Stimulated activated naive B cell treated with anti-CD40 and anti-IgM and Interleukin-4, amounts not matched to agents 10 μg/mL and 1 μg/mL and 100 μg/mL, for 72 hours (primary cell): ENCODE measurements around the gene F7.

Experiments
- ATAC-seq, 2 donors: fragments of 150-1000 bp; cut with Tn5 transposase; replicated peaks; 2 replicates each; pipeline ENCODE4 v1.10.0; 2021; ENCODE audit warnings: moderate library complexity in 1 of 2
- DNase-seq: peaks from one replicate; pipeline ENCODE4 v3.0.0; 2021
- H3K27ac Mint-ChIP-seq: one replicate; pipeline ENCODE4 v1.8.0; 2022; ENCODE audit warnings: mild to moderate bottlenecking, mixed read lengths
- H3K27me3 Mint-ChIP-seq, 2 donors: one replicate each; pipeline ENCODE4 v1.8.0; 2022; ENCODE audit warnings: mixed read lengths in 2 of 2
- H3K36me3 Mint-ChIP-seq, 2 donors: one replicate each; pipeline ENCODE4 v1.8.0; 2022; ENCODE audit warnings: mixed read lengths in 2 of 2, mild to moderate bottlenecking in 1 of 2
- H3K4me1 Mint-ChIP-seq, 2 donors: one replicate each; pipeline ENCODE4 v1.8.0; 2022; ENCODE audit warnings: mixed read lengths in 2 of 2, mild to moderate bottlenecking in 1 of 2
- H3K4me3 Mint-ChIP-seq, 2 donors: one replicate each; pipeline ENCODE4 v1.8.0; 2022; ENCODE audit warnings: mild to moderate bottlenecking in 2 of 2, mixed read lengths in 2 of 2, moderate library complexity in 1 of 2
- H3K9me3 Mint-ChIP-seq, 2 donors: one replicate each; pipeline ENCODE4 v1.8.0; 2022; ENCODE audit warnings: mixed read lengths in 2 of 2, mild to moderate bottlenecking in 1 of 2

F7 gene

DNA sequence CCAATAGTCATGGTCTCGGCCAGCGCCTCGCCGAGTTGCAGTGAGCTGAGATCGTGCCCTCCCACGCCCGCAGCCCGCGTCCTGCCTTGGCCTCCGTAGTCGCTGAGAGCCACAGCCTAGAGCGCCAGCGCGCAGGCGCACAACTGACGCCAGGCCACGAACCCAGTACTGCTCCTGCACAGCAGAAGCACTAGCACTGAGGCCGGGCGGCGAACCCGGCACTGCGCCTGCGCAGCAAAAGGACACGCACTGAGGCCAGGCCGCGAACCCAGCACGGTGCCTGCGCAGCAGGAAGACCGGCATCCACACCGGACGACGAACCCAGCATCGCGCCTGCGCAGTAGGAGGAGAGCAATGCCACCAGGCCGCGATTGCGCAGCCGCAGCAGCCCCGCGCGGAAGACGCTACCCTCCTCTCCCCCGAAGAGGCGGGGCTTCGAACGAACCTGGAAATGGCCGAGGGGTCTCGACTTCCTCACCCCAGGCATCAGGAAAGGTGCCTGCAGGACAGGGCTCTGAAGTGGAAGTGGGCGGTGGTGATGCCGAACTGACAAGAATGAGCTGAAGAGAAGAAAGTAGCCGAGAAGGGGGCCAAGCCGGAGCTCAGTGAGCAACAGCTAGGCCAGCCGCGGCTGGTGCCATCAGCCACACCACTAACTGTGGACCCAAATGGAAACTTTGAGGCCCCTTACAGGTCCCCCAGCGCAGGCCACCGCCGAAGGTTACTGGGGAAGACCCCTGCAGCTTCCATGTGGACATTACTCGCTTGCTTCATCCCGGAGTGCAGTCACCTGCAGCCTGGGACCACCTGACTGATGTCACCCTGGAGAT lies 24.5 kb downstream of the F7 start:
- Mint-ChIP-seq H3K36me3 (no peaks in the 10 kb centered on the region), H3K4me3 (peak overlapping the region; percentile 50 to 75), H3K9me3 (no peaks in the 10 kb centered on the region), H3K4me1 (peaks cover 1 to 8% of the 10 kb centered on the region in 2 donors), H3K27me3 (peaks cover 39 to 58% of the 10 kb centered on the region in 2 donors), H3K27ac (no peak overlapping the region)
- DNase-seq = no peak
- ATAC-seq = peak; percentile 51 to 72

DNA sequence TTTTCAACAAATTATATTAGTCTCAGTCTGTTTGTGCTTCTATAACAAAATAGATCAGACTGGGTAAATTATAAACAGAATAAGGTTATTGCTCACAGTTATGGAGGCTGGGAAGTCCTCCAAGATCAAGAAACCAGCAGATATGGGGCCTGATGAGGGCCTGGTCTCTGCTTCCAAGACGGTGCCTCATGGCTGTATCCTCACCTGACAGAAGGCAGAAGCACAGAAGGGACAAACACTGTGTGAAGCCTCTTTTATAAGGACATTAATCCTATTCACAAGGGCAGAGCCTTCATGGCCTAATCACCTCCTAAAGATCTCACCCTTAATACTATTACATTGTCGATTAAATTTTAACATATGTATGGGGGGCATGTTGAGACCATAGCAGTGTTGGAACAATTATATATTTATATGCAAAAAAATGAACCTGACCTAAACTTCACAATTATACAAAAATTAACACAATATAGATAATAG lies 29.7 kb downstream of the F7 start:
- no peak overlapping the region for H3K4me3 Mint-ChIP-seq
- no peak overlapping the region for H3K27ac Mint-ChIP-seq
- no peak for ATAC-seq
- peaks cover 4 to 28% of the 10 kb centered on the region in 2 donors for H3K27me3 Mint-ChIP-seq
- H3K9me3 Mint-ChIP-seq = no peaks in the 10 kb centered on the region
- H3K36me3 Mint-ChIP-seq = no peaks in the 10 kb centered on the region
- DNase-seq = no peak
- no peaks in the 10 kb centered on the region for H3K4me1 Mint-ChIP-seq

DNA sequence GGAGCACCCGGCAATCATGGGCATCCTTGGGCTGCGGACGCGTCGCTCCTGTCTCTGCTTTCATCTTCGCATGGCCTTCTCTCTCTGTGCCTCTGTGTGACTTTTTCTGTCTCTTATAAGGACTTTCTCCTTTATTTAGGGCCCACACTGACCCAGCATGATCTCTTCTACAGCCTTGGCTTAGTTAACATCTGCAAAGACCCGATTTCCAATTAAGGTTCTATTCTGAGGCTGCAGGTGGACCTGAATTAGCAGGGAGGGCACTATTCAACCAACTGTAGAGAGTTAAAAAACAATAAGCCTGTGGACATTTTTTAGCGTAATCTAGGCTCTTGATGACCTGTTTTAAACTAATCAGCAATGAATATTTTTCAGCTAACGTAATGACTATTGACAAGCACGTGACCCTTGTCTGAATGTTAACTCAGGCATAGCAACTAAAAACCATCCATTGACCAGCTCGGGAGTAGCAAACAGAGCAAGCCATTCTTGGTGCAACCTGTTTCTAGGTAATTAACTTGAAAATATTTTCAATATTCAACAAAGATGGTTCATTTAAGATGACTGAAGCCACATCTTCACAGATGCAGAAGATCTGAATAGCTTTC lies 32.2 kb downstream of the F7 start:
- Mint-ChIP-seq H3K9me3 (no peaks in the 10 kb centered on the region), H3K4me3 (no peak overlapping the region), H3K4me1 (no peaks in the 10 kb centered on the region), H3K27ac (no peak overlapping the region), H3K27me3 (peaks cover 4 to 28% of the 10 kb centered on the region in 2 donors), H3K36me3 (no peaks in the 10 kb centered on the region)
- ATAC-seq = no peak
- no peak for DNase-seq

DNA sequence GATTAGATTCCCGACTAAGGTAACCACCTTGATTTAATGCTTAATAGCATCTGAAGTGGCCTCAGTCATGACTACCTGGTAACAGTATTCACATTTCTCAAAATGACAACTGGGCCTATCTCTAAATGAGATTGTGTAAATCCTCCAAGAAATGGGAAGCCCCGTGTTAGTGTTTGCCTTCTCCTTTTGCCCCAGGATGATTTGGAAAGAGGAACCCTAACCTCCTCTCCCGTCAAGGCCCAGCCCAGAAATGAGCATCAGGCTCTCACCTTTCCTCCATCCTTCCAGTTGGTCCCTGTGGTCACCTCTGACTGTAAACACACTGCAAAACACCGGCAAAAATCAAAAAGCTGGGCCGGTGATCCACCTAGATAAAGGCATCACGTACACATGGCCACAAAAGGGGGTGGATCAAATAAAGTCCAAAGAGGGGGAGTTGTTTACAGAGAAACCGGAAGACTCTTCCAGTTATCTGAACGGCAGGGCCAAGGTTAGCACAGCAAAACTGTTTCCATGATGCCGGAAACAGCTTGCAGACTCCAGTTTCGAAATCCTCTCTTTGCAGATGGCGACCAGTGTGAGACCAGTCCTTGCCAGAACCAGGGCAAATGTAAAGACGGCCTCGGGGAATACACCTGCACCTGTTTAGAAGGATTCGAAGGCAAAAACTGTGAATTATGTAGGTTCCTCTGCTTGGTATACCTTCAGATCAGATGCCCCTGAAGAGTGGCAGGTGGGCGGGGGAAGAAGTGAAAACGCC lies 33.4 kb downstream of the F7 start:
- no peaks in the 10 kb centered on the region for H3K4me1 Mint-ChIP-seq
- H3K36me3 Mint-ChIP-seq = no peaks in the 10 kb centered on the region
- H3K27ac Mint-ChIP-seq = no peak overlapping the region
- H3K27me3 Mint-ChIP-seq = peaks cover 4 to 21% of the 10 kb centered on the region in 2 donors
- no peak overlapping the region for H3K4me3 Mint-ChIP-seq
- no peak for DNase-seq
- ATAC-seq = no peak
- no peaks in the 10 kb centered on the region for H3K9me3 Mint-ChIP-seq

DNA sequence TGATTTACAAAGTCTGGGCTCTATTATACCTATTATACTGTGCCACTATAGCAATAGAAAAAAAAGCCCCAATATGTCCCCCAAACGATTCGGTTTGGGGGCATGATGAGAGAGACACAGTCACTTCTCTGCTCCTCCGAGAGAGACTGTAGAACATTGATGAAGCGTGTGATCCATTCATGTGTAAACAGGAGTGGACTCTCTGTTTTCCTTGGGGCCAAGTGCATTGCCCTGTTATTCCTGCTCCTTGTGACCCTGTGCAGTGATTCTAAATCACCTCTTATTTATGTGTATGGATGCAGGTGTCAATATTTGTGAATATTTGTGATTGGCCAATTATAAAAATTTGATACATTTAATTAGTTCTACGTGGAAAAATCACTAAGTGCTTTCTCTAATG lies 34.0 kb downstream of the F7 start:
- Mint-ChIP-seq H3K4me3 (no peak overlapping the region), H3K9me3 (no peaks in the 10 kb centered on the region), H3K27ac (no peak overlapping the region), H3K36me3 (no peaks in the 10 kb centered on the region), H3K27me3 (peaks cover 4 to 21% of the 10 kb centered on the region in 2 donors), H3K4me1 (no peaks in the 10 kb centered on the region)
- ATAC-seq (no peak), DNase-seq (no peak)

DNA sequence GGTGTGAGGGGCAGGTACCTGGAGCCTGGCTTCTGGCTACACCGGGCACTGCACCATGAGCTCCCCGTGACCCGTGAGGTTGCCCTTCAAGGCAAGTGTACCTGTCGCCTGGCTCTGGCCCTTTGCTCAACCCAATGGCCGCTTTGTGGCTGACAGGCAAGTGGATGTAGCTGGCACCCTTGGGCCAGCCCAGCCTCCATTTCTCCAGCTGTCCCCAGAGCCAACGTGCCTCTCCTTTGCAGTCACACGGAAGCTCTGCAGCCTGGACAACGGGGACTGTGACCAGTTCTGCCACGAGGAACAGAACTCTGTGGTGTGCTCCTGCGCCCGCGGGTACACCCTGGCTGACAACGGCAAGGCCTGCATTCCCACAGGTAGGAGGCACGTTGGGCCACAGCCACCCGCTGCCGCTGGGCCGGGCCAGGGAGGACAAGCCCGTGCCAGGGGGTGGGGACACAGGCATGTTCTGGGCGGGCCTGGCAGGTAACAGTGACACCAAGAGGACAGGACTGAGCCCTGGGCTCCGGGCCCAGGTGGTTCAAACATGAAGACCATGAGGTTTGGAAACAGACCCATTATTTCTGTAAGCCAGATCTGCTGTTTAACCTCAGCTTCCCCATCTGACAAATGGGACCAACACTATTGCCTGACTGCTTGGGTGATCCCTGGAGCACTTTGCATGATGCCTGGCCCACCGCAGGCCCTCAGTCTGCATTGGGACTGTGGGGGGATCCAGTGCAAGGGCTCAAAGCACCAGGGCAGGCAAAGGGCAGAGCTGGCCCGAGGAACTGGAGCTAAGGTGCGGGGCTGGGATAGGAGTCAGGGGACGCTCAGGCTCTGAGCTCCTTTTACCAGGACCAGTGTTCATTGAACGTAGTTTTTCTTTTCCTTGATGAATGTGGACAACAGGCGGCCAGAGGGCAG lies 35.3 kb downstream of the F7 start:
- DNase-seq = no peak
- Mint-ChIP-seq H3K27ac (no peak overlapping the region), H3K4me1 (peaks cover 0 to 3% of the 10 kb centered on the region in 2 donors), H3K9me3 (no peaks in the 10 kb centered on the region), H3K27me3 (peaks cover 10 to 21% of the 10 kb centered on the region in 2 donors), H3K36me3 (no peaks in the 10 kb centered on the region), H3K4me3 (no peak overlapping the region)
- ATAC-seq = no peak

DNA sequence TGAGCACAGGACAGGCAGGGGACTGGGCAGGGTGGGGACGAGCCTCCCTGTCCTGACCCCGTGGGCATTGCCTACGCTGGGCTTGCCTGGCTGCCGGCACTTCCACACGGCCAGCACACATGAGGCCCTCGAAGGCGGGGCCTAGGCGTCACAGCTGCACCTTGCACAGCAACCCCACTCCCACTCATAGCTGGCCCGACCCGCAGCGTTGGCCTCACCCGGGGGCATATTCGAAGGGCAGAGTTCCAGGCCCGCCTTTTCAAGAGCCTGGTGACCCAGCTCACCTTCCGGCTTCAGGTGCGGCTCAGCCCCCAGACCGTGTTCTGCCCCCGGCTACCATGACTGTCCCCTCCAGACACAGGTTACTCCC lies 36.0 kb downstream of the F7 start:
- DNase-seq = no peak
- ATAC-seq = no peak
- Mint-ChIP-seq H3K4me3 (no peak overlapping the region), H3K27me3 (peaks cover 12 to 21% of the 10 kb centered on the region in 2 donors), H3K4me1 (peaks cover 0 to 4% of the 10 kb centered on the region in 2 donors), H3K9me3 (no peaks in the 10 kb centered on the region), H3K27ac (no peak overlapping the region), H3K36me3 (no peaks in the 10 kb centered on the region)

DNA sequence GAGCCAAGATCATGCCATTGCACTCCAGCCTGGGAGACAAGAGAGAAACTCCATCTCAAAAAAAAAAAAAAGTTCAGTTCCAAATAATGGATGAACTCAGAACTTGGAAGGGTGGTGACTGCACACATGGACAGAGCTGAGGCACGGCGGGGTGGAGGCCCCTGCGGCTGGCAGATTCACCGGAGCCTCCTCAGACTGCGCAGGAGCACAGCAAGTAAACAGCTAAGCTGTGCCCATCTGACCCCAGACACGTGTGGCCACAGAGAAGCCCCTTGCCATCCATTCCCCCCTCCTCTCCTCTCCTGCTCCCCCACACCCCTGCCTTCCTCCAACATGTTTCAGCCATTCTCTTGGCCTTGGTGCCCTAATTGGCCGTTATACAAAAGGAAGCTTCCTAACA lies 37.3 kb downstream of the F7 start:
- Mint-ChIP-seq H3K4me3 (no peak overlapping the region), H3K27ac (peak overlapping the region; percentile 69), H3K27me3 (peaks cover 17 to 27% of the 10 kb centered on the region in 2 donors), H3K9me3 (no peaks in the 10 kb centered on the region), H3K4me1 (peaks cover 0 to 4% of the 10 kb centered on the region in 2 donors), H3K36me3 (no peaks in the 10 kb centered on the region)
- ATAC-seq (no peak), DNase-seq (no peak)

DNA sequence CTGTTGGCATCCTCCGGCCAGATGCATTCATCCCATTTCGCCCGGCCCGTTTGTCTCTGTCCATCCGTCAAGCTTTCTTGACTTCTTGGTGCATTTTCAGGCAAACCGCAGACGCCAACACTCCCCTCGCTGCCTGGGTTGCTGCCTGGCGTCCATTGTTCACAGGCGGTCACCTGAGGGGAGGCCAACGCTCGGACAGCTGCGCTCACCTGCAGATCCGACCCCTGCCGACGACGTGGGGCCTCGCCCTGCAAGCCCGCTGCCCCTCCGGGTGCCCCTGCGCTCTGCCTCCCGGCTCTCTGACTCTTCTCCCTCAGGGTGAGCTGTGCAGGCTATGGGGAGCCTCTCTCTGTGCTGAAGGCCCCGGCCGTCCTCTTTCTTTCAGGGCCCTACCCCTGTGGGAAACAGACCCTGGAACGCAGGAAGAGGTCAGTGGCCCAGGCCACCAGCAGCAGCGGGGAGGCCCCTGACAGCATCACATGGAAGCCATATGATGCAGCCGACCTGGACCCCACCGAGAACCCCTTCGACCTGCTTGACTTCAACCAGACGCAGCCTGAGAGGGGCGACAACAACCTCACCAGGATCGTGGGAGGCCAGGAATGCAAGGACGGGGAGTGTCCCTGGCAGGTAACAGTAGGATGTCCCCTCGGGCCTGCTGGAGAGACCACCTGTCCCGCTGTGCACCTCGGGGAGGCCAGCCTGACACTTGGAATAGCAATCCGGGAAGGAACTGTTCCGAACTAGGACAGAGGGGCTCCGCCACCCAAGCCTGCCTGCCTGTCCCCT lies 38.1 kb downstream of the F7 start:
- Mint-ChIP-seq H3K9me3 (no peaks in the 10 kb centered on the region), H3K36me3 (no peaks in the 10 kb centered on the region), H3K27me3 (peaks cover 21 to 30% of the 10 kb centered on the region in 2 donors), H3K4me1 (peaks cover 0 to 4% of the 10 kb centered on the region in 2 donors), H3K4me3 (no peak overlapping the region), H3K27ac (no peak overlapping the region)
- DNase-seq = no peak
- no peak for ATAC-seq

DNA sequence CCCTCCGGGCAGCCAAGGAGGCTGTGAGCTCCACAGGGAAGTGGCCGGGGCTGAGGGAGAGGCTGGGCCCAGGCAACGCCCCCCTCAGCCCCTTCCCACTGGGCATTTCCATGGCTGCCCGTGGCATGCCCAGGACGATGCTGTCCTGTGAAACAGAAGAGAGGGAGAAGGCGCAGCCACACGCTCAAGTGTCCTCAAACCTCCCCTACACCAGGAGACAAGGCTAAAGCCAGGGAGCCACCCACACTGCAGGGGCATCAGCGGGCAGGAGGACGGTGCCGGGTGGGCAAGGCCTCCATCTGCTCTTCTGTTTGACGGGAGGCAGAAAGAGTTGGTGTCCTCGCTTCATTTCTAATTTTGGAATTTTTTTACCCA lies 38.7 kb downstream of the F7 start:
- H3K27ac Mint-ChIP-seq = no peak overlapping the region
- H3K36me3 Mint-ChIP-seq = no peaks in the 10 kb centered on the region
- peaks cover 0 to 4% of the 10 kb centered on the region in 2 donors for H3K4me1 Mint-ChIP-seq
- ATAC-seq = no peak
- no peaks in the 10 kb centered on the region for H3K9me3 Mint-ChIP-seq
- peaks cover 26 to 30% of the 10 kb centered on the region in 2 donors for H3K27me3 Mint-ChIP-seq
- H3K4me3 Mint-ChIP-seq = no peak overlapping the region
- DNase-seq = no peak

DNA sequence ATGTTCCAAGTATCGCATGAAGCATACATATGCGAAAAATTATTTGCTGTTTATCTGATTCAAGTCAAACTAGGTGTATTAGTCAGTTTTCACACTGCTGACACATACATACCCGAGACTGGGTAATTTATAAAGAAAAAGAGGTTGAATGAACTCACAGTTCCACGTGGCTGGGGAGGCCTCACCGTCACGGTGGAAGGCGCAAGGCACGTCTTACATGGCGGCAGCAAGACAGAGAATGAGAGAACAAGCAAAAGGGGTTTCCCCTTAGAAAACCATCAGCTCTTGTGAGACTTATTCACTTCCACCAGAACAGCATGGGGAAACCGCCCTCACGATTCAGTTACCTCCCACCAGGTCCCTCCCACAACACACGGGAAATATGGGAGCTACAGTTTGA lies 39.9 kb downstream of the F7 start:
- DNase-seq (no peak), ATAC-seq (no peak)
- Mint-ChIP-seq H3K4me3 (no peak overlapping the region), H3K27ac (no peak overlapping the region), H3K9me3 (no peaks in the 10 kb centered on the region), H3K36me3 (no peaks in the 10 kb centered on the region), H3K4me1 (peaks cover 0 to 4% of the 10 kb centered on the region in 2 donors), H3K27me3 (peaks cover 33 to 36% of the 10 kb centered on the region in 2 donors)

DNA sequence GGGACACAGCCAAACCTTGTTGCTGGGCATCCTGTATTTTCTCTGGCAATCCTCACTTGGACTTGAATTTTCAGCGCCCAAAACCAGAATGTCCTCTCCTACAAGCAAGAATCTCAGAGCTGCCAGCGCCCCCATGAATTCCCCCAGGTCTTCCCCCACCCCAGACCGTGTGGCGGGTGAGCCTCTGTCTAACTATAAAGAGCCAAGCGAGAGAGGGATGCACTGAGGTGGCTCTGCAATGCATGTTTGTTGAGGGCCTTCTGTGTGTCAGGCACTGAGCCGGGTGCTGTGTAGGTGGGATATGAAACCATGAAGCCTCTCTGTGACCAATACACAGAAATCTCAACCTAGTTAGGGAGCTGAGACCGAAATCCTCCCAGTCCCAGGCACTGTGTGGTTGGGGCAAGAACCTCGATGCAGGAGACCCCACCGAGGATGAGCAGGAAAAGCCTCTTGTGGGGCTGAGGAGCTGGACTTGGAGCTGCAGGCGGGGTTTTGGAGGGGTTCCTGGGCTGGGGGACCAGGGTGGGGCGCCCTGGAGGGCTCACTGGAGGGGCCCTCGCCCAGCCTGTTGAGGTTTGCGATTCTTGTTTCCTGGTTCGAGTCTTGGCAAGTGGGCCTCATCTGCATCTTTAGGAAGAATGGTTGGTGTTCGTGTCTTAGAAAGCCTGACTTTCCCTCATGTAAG lies 40.5 kb downstream of the F7 start:
- Mint-ChIP-seq H3K27me3 (peaks cover 37 to 40% of the 10 kb centered on the region in 2 donors), H3K4me3 (no peak overlapping the region), H3K4me1 (peaks cover 0 to 4% of the 10 kb centered on the region in 2 donors), H3K9me3 (no peaks in the 10 kb centered on the region), H3K36me3 (peaks cover 0 to under 1% of the 10 kb centered on the region in 2 donors), H3K27ac (no peak overlapping the region)
- no peak for DNase-seq
- ATAC-seq = no peak

DNA sequence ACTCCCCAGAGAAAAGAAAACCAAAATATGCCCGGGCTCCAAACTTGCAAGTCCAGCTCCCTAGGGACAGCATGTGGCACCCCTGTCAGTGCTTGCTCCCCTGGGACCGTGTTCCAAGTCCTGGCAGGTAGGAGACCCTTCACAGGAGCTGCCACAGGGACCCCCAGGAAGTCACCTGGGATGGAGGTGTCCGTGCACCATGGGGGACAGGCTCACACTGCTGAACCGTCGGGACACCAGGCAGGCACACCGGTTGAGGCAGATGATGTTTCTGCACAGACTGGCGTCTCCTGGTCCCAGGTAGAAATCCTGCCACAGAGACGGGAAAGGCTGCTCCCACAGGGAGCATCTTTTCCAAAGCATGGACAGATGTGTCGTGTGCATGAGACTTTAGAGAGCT lies 41.2 kb downstream of the F7 start:
- peaks cover 2 to 7% of the 10 kb centered on the region in 2 donors for H3K4me1 Mint-ChIP-seq
- no peak for ATAC-seq
- peaks cover 43 to 44% of the 10 kb centered on the region in 2 donors for H3K27me3 Mint-ChIP-seq
- no peak overlapping the region for H3K27ac Mint-ChIP-seq
- DNase-seq = no peak
- H3K4me3 Mint-ChIP-seq = no peak overlapping the region
- peaks cover 0 to 2% of the 10 kb centered on the region in 2 donors for H3K36me3 Mint-ChIP-seq
- H3K9me3 Mint-ChIP-seq = no peaks in the 10 kb centered on the region
